ENCODE data around the gene TICRR. TPM values are rescaled to one million over a fixed set of nuclear protein-coding genes. Genes with fewer than 3 reads are reported as not detected.

TICRR gene
- total and polyA plus RNA-seq, 2 of the 13 experiments (the other 11 are each of a cell fraction or from before 2014, with no cell fraction given): 4.1 to 14.3 TPM

GRCh38 chr15:89575656-89576416 lies 567 bp downstream of the TICRR start (continued):
- TF ChIP-seq, protein P1, sequence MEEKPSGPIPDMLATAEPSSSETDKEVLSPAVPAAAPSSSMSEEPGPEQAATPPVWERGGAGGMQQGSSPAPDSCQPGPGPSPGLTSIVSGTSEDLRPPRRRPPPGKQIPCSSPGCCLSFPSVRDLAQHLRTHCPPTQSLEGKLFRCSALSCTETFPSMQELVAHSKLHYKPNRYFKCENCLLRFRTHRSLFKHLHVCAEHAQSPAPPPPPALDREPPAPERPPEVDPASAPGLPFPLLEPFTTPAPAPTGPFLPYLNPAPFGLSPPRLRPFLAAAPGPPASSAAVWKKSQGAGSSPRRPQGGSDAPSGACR (CRISPR knock-in tag; IDR thresholded peaks at IDR 0.05): no peak
- TF ChIP-seq ZNF605 (CRISPR knock-in tag; IDR thresholded peaks at IDR 0.05) (no peak), EED (CRISPR knock-in tag; IDR thresholded peaks at IDR 0.05) (peak; percentile 66; the same call in 1 of the 2 replicates), USF2 (IDR thresholded peaks at IDR 0.05; ENCODE audit: low read depth, low read length) (no peak), USF2 (CRISPR knock-in tag; IDR thresholded peaks at IDR 0.05; ENCODE audit: borderline replicate concordance) (no peak), ZNF556 (CRISPR knock-in tag; IDR thresholded peaks at IDR 0.05; ENCODE audit: borderline replicate concordance) (no peak), RBM22 (optimal IDR thresholded peaks at IDR 0.05; ENCODE audit: low read length) (no peak), HDAC6 (IDR thresholded peaks at IDR 0.05; ENCODE audit: low read depth, low read length) (no peak), ELK4 (CRISPR knock-in tag; IDR thresholded peaks at IDR 0.05; ENCODE audit: borderline replicate concordance) (no peak), SOX5 (CRISPR knock-in tag; IDR thresholded peaks at IDR 0.05; ENCODE audit: borderline replicate concordance) (no peak), PAX8 (CRISPR knock-in tag; IDR thresholded peaks at IDR 0.05; ENCODE audit: borderline replicate concordance) (no peak), FOXO1 (CRISPR knock-in tag; IDR thresholded peaks at IDR 0.05) (no peak), MLLT10 (CRISPR knock-in tag; IDR thresholded peaks at IDR 0.05) (no peak), THAP8 (CRISPR knock-in tag; IDR thresholded peaks at IDR 0.05; ENCODE audit: borderline replicate concordance) (no peak), SP5 (CRISPR knock-in tag; IDR thresholded peaks at IDR 0.05; ENCODE audit: borderline replicate concordance, low read depth) (no peak), ZNF83 (CRISPR knock-in tag; IDR thresholded peaks at IDR 0.05; ENCODE audit: borderline replicate concordance) (0 out of 2 replicates have a peak, but pooled peaks have one; percentile 30), ZNF546 (CRISPR knock-in tag; conservative IDR thresholded peaks at IDR 0.05) (no peak), RFXAP (CRISPR knock-in tag; IDR thresholded peaks at IDR 0.05; ENCODE audit: borderline replicate concordance) (no peak), CENPX (CRISPR knock-in tag; IDR thresholded peaks at IDR 0.05) (no peak)
- TF ChIP-seq, protein P2, sequence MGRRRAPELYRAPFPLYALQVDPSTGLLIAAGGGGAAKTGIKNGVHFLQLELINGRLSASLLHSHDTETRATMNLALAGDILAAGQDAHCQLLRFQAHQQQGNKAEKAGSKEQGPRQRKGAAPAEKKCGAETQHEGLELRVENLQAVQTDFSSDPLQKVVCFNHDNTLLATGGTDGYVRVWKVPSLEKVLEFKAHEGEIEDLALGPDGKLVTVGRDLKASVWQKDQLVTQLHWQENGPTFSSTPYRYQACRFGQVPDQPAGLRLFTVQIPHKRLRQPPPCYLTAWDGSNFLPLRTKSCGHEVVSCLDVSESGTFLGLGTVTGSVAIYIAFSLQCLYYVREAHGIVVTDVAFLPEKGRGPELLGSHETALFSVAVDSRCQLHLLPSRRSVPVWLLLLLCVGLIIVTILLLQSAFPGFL (CRISPR knock-in tag; IDR thresholded peaks at IDR 0.05): no peak
- TF ChIP-seq, protein P3, sequence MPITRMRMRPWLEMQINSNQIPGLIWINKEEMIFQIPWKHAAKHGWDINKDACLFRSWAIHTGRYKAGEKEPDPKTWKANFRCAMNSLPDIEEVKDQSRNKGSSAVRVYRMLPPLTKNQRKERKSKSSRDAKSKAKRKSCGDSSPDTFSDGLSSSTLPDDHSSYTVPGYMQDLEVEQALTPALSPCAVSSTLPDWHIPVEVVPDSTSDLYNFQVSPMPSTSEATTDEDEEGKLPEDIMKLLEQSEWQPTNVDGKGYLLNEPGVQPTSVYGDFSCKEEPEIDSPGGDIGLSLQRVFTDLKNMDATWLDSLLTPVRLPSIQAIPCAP (CRISPR knock-in tag; IDR thresholded peaks at IDR 0.05; ENCODE audit: low read depth): no peak
